Effector memory CD4-positive, alpha-beta T cell (primary cell): ENCODE results near the gene GOPC.
"Not testable (repeated sequence)": the region's sequence is repeated elsewhere in the genome, so short reads cannot be mapped to it uniquely, and the experiment has no call there.

ENCODE experiments used
- DNase-seq, 3 donors: peaks; one replicate each; pipeline ENCODE4 v3.0.0-alpha.2; 2020
- H3K27ac ChIP-seq: 2 replicates; pipeline ENCODE4 v1.7.0; 2013; ENCODE audit warnings: mild to moderate bottlenecking, low read length, moderate library complexity; ENCODE audit not compliant: insufficient read depth, poor library complexity, severe bottlenecking
- H3K27me3 ChIP-seq: replicated peaks from 2 replicates; pipeline ENCODE4 v1.7.0; 2013; ENCODE audit warnings: mild to moderate bottlenecking, low read length; ENCODE audit not compliant: insufficient read depth, control insufficient read depth, poor library complexity, severe bottlenecking
- H3K36me3 ChIP-seq: 2 replicates; pipeline ENCODE4 v1.7.0; 2013; ENCODE audit warnings: mild to moderate bottlenecking, low read length, moderate library complexity; ENCODE audit not compliant: control insufficient read depth, insufficient read depth
- H3K4me1 ChIP-seq: 2 replicates; pipeline ENCODE4 v1.7.0; 2013; ENCODE audit warnings: low read length, mild to moderate bottlenecking; ENCODE audit not compliant: control insufficient read depth, insufficient read depth, poor library complexity, severe bottlenecking
- H3K4me3 ChIP-seq: 2 replicates; pipeline ENCODE4 v1.7.0; 2013; ENCODE audit warnings: low read length, low read depth, mild to moderate bottlenecking; ENCODE audit not compliant: insufficient read depth, poor library complexity, severe bottlenecking
- H3K9me3 ChIP-seq: 2 replicates; pipeline ENCODE4 v1.7.0; 2013; ENCODE audit warnings: mild to moderate bottlenecking, low read length, moderate library complexity; ENCODE audit not compliant: control insufficient read depth

Gene GOPC

DNA sequence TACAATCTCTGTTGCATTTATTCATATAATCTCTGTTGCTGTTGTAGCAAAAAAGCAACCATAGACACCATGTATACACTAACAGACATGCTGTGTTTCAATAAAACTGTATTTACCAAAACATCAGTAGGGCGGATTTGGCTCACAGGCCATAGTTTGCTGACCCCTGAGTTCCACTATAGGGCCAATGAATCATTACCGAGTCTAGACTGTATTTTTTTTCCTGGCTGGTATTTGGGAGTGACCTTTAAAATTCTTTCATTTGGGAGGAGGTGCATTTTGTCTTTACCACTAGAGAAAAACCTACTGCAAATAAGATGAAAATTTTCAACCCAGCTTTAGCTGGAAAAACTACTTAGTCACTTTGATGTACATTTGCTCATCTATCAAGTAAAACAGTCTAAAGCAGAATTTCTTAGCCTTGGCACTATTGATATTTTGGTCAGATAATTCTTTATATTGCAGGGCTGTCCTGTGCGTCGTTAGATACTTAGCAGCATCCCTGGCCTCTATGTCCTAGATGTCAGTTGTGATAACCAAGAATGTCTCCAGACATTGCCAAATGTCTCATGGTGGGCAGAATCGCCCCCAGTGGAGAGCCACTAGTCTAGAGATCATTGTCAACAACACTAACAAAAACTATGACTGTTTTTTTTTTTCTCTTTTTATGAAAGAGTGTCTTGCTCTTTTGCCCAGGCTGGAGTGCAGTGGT, 80.4 kb downstream of the GOPC start:
- Histone ChIP-seq H3K27ac (no peak overlapping the region), H3K4me3 (no peak overlapping the region), H3K27me3 (no peaks in the 10 kb centered on the region), H3K36me3 (no peaks in the 10 kb centered on the region), H3K4me1 (no peaks in the 10 kb centered on the region), H3K9me3 (no peaks in the 10 kb centered on the region)
- no peak for DNase-seq

GRCh38 chr6:117520603-117521395, 81.5 kb downstream of the GOPC start:
- Histone ChIP-seq H3K27ac (no peak overlapping the region), H3K4me3 (no peak overlapping the region), H3K27me3 (no peaks in the 10 kb centered on the region), H3K36me3 (no peaks in the 10 kb centered on the region), H3K9me3 (no peaks in the 10 kb centered on the region), H3K4me1 (no peaks in the 10 kb centered on the region)
- no peak for DNase-seq

DNA sequence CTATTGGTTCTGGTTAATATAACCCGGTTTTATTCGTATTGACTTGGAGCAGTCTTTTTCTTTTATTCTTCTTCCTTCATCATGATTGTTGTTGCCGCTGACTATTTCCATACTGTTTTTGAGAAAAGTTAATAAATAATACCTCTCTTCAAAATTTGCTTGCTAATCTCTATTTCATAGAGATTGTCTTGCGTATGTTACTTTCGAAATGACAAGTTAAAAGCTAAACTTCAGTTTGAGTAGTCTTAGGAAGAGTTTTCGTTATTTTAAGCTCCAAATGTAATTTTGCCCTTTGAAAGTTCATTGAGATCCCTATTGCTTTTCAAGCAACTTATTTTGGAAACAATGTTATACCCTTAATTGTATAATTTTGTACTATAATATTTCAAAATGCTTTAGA, 83.4 kb downstream of the GOPC start:
- H3K9me3 ChIP-seq, result no peaks in the 10 kb centered on the region
- H3K4me3 ChIP-seq, result no peak overlapping the region
- no peaks in the 10 kb centered on the region for H3K4me1 ChIP-seq
- H3K36me3 ChIP-seq, result no peaks in the 10 kb centered on the region
- DNase-seq, result no peak
- no peaks in the 10 kb centered on the region for H3K27me3 ChIP-seq
- no peak overlapping the region for H3K27ac ChIP-seq

DNA sequence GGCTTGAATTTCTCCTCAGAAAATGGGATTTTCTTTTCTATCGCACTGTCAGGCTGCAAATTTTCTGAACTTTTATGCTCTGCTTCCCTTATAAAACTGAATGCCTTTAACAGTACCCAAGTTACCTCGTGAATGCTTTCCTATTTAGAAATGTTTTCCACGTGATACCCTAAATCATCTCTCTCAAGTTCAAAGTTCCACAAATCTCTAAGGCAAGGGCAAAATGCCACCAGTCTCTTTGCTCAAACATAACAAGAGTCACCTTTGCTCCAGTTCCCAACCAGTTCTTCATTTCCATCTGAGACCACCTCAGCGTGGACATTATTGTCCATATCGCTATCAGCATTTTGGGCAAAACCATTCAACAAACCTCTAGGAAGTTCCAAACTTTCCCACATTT, 84.3 kb downstream of the GOPC start:
- not testable (repeated sequence) for H3K27ac ChIP-seq, DNase-seq

GRCh38 chr6:117515326-117515725, 87.0 kb downstream of the GOPC start:
- H3K27ac ChIP-seq, result no peak overlapping the region
- H3K27me3 ChIP-seq, result no peaks in the 10 kb centered on the region
- no peaks in the 10 kb centered on the region for H3K4me1 ChIP-seq
- H3K36me3 ChIP-seq, result no peaks in the 10 kb centered on the region
- no peak for DNase-seq
- no peak overlapping the region for H3K4me3 ChIP-seq
- H3K9me3 ChIP-seq, result no peaks in the 10 kb centered on the region

More for the DNA sequence above, 84.3 kb downstream of the GOPC start:
- H3K4me3 ChIP-seq, H3K27me3 ChIP-seq, H3K9me3 ChIP-seq, H3K36me3 ChIP-seq, H3K4me1 ChIP-seq: not testable (repeated sequence)

DNA sequence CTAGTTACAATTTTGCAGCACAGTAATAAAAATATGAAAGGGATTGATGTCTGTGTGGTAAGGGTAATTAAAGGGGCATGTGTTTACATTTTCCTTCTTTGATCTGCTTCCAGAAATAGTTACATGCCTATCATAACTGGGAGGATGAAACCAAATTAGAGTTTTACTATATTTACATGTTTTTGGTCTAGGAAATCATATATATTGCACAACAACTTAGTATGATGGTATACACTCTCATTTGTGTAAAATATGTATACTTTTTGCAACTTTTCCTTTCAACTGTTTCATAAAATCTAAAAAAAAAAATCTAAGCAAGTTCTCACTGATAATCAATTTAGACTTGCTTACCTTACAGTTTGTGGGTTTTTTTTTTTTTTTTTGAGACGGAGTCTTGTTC, 87.7 kb downstream of the GOPC start:
- no peak for DNase-seq
- Histone ChIP-seq H3K4me1 (no peaks in the 10 kb centered on the region), H3K27me3 (no peaks in the 10 kb centered on the region), H3K9me3 (no peaks in the 10 kb centered on the region), H3K36me3 (no peaks in the 10 kb centered on the region), H3K4me3 (no peak overlapping the region), H3K27ac (no peak overlapping the region)

- no peaks in the 10 kb centered on the region for H3K36me3 ChIP-seq
- DNase-seq, result no peak
- no peaks in the 10 kb centered on the region for H3K4me1 ChIP-seq
- no peak overlapping the region for H3K27ac ChIP-seq
- H3K9me3 ChIP-seq, result no peaks in the 10 kb centered on the region
- H3K27me3 ChIP-seq, result no peaks in the 10 kb centered on the region
- H3K4me3 ChIP-seq, result no peak overlapping the region
Measured at GRCh38 chr6:117513778-117514365, 88.4 kb downstream of the GOPC start.

DNA sequence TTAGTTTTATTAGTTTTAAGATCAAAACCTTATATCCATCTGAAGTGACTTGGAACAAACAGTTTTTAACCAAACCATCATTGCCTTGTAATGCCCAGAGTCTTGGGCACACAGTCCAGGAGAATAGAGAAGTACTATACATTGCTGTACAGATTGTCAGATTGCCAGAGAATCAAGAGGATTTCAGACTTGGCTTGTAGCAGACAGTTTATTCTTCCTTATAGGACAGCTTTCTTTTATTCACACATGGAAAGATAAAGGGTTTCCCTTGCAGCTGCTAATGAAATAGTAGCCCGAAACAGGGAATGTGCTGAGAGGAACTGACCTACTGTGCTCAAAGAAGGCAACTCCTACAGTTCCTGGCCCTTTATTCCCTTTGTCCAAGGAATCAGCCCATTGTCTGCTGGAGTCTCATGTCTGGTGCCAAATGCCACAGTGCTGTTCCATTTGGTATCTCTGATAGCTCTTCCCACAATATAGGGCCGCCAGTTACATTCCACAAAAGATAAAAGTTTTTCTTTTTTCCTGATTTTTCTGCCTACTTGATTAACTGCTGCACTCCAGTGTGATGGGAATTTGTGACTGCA, 89.2 kb downstream of the GOPC start:
- H3K4me3 ChIP-seq, result no peak overlapping the region
- no peak for DNase-seq
- H3K27me3 ChIP-seq, result no peaks in the 10 kb centered on the region
- no peaks in the 10 kb centered on the region for H3K9me3 ChIP-seq
- H3K36me3 ChIP-seq, result no peaks in the 10 kb centered on the region
- H3K4me1 ChIP-seq, result no peaks in the 10 kb centered on the region
- no peak overlapping the region for H3K27ac ChIP-seq

- no peaks in the 10 kb centered on the region for H3K36me3 ChIP-seq
- no peak overlapping the region for H3K4me3 ChIP-seq
- no peak for DNase-seq
- H3K27ac ChIP-seq, result no peak overlapping the region
- no peaks in the 10 kb centered on the region for H3K27me3 ChIP-seq
- no peaks in the 10 kb centered on the region for H3K9me3 ChIP-seq
- H3K4me1 ChIP-seq, result no peaks in the 10 kb centered on the region
Measured at GRCh38 chr6:117512056-117512828, 90.1 kb downstream of the GOPC start.
